Stomach smooth muscle (tissue), 2 donors: ENCODE measurements around the gene CFAP20DC.

Source experiments
- H3K27ac ChIP-seq: one replicate; pipeline ENCODE4 v1.7.0; 2013; ENCODE audit warnings: mild to moderate bottlenecking, low read length, inconsistent platforms
- H3K27me3 ChIP-seq, 2 donors: one replicate each; pipeline ENCODE4 v1.7.0; 2013; ENCODE audit warnings: low read length in 2 of 2; ENCODE audit not compliant: insufficient read depth in 2 of 2, control insufficient read depth in 1 of 2
- H3K36me3 ChIP-seq, 2 donors: one replicate each; pipeline ENCODE4 v1.7.0; 2013; ENCODE audit warnings: low read length in 2 of 2; ENCODE audit not compliant: control insufficient read depth in 2 of 2, insufficient read depth in 2 of 2
- H3K4me1 ChIP-seq: one replicate; pipeline ENCODE4 v1.7.0; 2013; ENCODE audit warnings: low read length; ENCODE audit not compliant: control insufficient read depth, insufficient read depth
- H3K4me3 ChIP-seq, 2 donors: one replicate each; pipeline ENCODE4 v1.7.0; 2013; ENCODE audit warnings: low read length in 2 of 2
- H3K9ac ChIP-seq, 2 donors: one replicate each; pipeline ENCODE4 v1.7.0; 2013; ENCODE audit warnings: low read length in 2 of 2, mild to moderate bottlenecking in 1 of 2
- H3K9me3 ChIP-seq, 2 donors: one replicate each; pipeline ENCODE4 v1.7.0; 2013; ENCODE audit warnings: low read length in 2 of 2; ENCODE audit not compliant: control insufficient read depth in 2 of 2
- donor health status: healthy.
- donor health status: Pancreatic carcinoma.

The CFAP20DC gene

GRCh38 chr3:58874795-58875194, 175.0 kb downstream of the CFAP20DC start:
- Histone ChIP-seq H3K27me3 (no peaks in the 10 kb centered on the region), H3K27ac (no peak overlapping the region), H3K9me3 (no peaks in the 10 kb centered on the region), H3K36me3 (no peaks in the 10 kb centered on the region), H3K4me3 (no peak overlapping the region), H3K4me1 (no peaks in the 10 kb centered on the region), H3K9ac (no peak overlapping the region)

GRCh38 chr3:58874248-58874741, 175.5 kb downstream of the CFAP20DC start:
- no peaks in the 10 kb centered on the region for H3K36me3 ChIP-seq
- no peaks in the 10 kb centered on the region for H3K4me1 ChIP-seq
- H3K27me3 ChIP-seq: no peaks in the 10 kb centered on the region
- H3K9me3 ChIP-seq: no peaks in the 10 kb centered on the region
- H3K9ac ChIP-seq: no peak overlapping the region
- no peak overlapping the region for H3K27ac ChIP-seq
- no peak overlapping the region for H3K4me3 ChIP-seq

- H3K4me1 ChIP-seq: no peaks in the 10 kb centered on the region
- H3K4me3 ChIP-seq: no peak overlapping the region
- no peak overlapping the region for H3K9ac ChIP-seq
- no peaks in the 10 kb centered on the region for H3K9me3 ChIP-seq
- H3K27me3 ChIP-seq: no peaks in the 10 kb centered on the region
- H3K36me3 ChIP-seq: no peaks in the 10 kb centered on the region
- no peak overlapping the region for H3K27ac ChIP-seq
Observed at GRCh38 chr3:58868097-58868779, 181.6 kb downstream of the CFAP20DC start.

- Histone ChIP-seq H3K9me3 (no peaks in the 10 kb centered on the region), H3K9ac (no peak overlapping the region), H3K27ac (no peak overlapping the region), H3K4me3 (no peak overlapping the region), H3K36me3 (no peaks in the 10 kb centered on the region), H3K4me1 (no peaks in the 10 kb centered on the region), H3K27me3 (no peaks in the 10 kb centered on the region)
Observed at GRCh38 chr3:58867621-58868020, 182.2 kb downstream of the CFAP20DC start.

GRCh38 chr3:58866079-58866478, 183.7 kb downstream of the CFAP20DC start:
- Histone ChIP-seq H3K27ac (no peak overlapping the region), H3K4me3 (no peak overlapping the region), H3K9ac (no peak overlapping the region), H3K9me3 (no peaks in the 10 kb centered on the region), H3K36me3 (no peaks in the 10 kb centered on the region), H3K27me3 (no peaks in the 10 kb centered on the region), H3K4me1 (no peaks in the 10 kb centered on the region)

- no peaks in the 10 kb centered on the region for H3K4me1 ChIP-seq
- H3K9me3 ChIP-seq: no peaks in the 10 kb centered on the region
Observed at GRCh38 chr3:58864480-58864879, 185.3 kb downstream of the CFAP20DC start.

GRCh38 chr3:58863206-58863605, 186.6 kb downstream of the CFAP20DC start:
- Histone ChIP-seq H3K9ac (no peak overlapping the region), H3K4me1 (no peaks in the 10 kb centered on the region), H3K27ac (no peak overlapping the region), H3K4me3 (no peak overlapping the region), H3K27me3 (no peaks in the 10 kb centered on the region), H3K9me3 (no peaks in the 10 kb centered on the region), H3K36me3 (no peaks in the 10 kb centered on the region)

More at GRCh38 chr3:58864480-58864879, 185.3 kb downstream of the CFAP20DC start:
- Histone ChIP-seq H3K27ac (no peak overlapping the region), H3K4me3 (no peak overlapping the region), H3K9ac (no peak overlapping the region), H3K36me3 (no peaks in the 10 kb centered on the region), H3K27me3 (no peaks in the 10 kb centered on the region)

- no peaks in the 10 kb centered on the region for H3K9me3 ChIP-seq
- no peak overlapping the region for H3K4me3 ChIP-seq
- H3K36me3 ChIP-seq: no peaks in the 10 kb centered on the region
- no peaks in the 10 kb centered on the region for H3K4me1 ChIP-seq
- H3K27me3 ChIP-seq: no peaks in the 10 kb centered on the region
- H3K9ac ChIP-seq: no peak overlapping the region
- H3K27ac ChIP-seq: no peak overlapping the region
Observed at GRCh38 chr3:58861551-58861950, 188.3 kb downstream of the CFAP20DC start.

GRCh38 chr3:58858126-58858525, 191.7 kb downstream of the CFAP20DC start:
- Histone ChIP-seq H3K9ac (no peak overlapping the region), H3K4me3 (no peak overlapping the region), H3K27me3 (no peaks in the 10 kb centered on the region), H3K36me3 (no peaks in the 10 kb centered on the region), H3K4me1 (no peaks in the 10 kb centered on the region), H3K27ac (no peak overlapping the region), H3K9me3 (no peaks in the 10 kb centered on the region)

GRCh38 chr3:58857402-58857801, 192.4 kb downstream of the CFAP20DC start:
- Histone ChIP-seq H3K4me3 (no peak overlapping the region), H3K27me3 (no peaks in the 10 kb centered on the region), H3K9me3 (no peaks in the 10 kb centered on the region), H3K36me3 (no peaks in the 10 kb centered on the region), H3K9ac (no peak overlapping the region), H3K27ac (no peak overlapping the region), H3K4me1 (no peaks in the 10 kb centered on the region)

GRCh38 chr3:58848826-58849225, 201.0 kb downstream of the CFAP20DC start:
- Histone ChIP-seq H3K9ac (no peak overlapping the region), H3K36me3 (no peaks in the 10 kb centered on the region), H3K27ac (no peak overlapping the region), H3K4me3 (no peak overlapping the region), H3K27me3 (no peaks in the 10 kb centered on the region), H3K9me3 (no peaks in the 10 kb centered on the region), H3K4me1 (no peaks in the 10 kb centered on the region)
